Adipose tissue (tissue), 3 donors: Measurements from ENCODE around the gene DCAF17. TPM values are rescaled to one million over a fixed set of nuclear protein-coding genes. Genes with fewer than 3 reads are reported as not detected.
A peak's percentile ranks its signal among the peaks of the same experiment; 100 is the strongest.

Source experiments
- H3K27ac ChIP-seq: one replicate; pipeline ENCODE4 v1.5.1; 2013; ENCODE audit warnings: low read depth, low read length
- WGBS, 3 donors: extraction: QIAGEN DNeasy Blood & Tissue Kit; methylation state at CpG; one replicate each; pipeline ENCODE4 v1.1.7; 2013; 5-methylcytosine and 5-hydroxymethylcytosine counted together
- polyA plus RNA-seq, 3 donors: library from polyadenylated mRNA; stranded (reverse); fragments of 200-250 nt; gene quantifications; one replicate each; pipeline ENCODE4 v1.2.3, GENCODE V29; 2013
- donor health status: healthy with polysubstance abuse.
- donor health status: Bipolar disorder and iron deficiency.
- donor health status: healthy.

Gene DCAF17
- polyA plus RNA-seq, 3 donors, result 3.4 to 5.8 (median 3.7) TPM

DNA sequence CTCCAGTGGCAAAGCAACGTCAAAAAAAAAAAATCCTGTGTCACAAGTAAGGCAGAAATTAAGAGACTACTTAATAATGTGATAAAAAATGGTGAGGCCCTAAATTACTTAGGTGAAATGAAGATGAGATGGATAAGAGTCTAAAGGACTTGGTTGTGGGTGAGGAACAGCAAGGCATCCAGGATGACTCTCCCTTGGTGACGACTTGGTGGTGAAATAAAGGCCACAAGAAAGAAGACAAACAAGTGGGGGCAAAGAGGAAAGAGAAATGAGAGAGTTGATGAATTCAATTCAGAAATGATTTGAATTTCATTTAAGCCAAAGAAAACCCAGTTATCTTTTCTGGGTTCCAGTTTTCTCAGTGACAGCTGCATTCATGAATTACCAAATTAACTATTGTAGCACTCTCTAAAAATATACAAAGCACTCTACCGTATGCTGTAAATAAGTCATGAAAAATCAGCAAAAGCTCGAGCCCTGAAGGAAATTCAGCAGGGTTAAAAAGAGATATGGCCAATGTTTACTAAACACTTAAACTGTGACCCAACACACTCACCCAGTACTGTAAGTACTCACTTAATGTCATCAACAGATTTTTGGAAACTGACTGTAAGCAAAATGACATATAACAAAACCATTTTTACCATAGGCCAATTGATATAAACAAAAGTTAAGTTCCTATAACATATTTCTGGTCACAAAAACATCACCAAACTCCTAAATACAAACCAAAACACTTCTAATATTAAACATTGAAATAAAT is 1.6 kb upstream of the DCAF17 start:
- WGBS, 3 donors, result 61 to 77% (median 70%) methylated on average over 4 of the region's 4 CpGs
- no peak overlapping the region for H3K27ac ChIP-seq

DNA sequence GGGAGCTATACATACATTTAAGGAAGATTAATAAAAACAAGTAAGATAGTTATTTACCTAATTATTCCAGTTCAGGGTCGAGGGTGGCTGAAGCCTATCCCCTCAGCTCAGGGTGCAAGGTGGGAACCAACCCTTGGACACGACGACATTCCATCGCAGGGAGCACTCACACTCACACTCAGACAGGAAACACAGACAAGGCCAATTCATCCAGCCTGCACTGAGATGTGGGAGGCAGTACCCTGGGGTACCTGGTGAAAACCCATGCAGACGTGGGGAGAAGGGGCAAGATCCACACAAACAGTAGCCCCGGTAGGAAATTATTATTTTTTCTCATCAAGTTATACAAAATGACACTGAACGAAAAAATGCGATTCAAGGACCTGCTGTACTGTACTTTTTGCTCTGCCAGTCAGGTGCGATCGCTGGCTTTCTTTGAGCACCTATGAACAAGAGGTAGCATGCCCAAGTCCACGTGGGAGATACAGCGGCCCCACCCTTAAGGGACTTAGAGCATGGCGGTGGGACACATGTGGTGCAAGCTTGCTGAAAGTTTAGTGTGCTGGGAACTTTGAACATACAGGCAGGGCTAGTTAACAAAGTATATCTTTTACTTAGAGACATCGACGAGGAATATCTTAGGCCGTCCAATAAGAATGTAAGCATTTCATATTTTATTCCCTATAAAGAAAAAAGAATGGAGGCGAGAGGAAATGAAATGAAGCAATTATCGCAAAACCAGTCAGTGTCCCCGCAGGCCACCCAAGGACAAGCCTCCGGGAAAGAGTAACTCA is 860 bp upstream of the DCAF17 start:
- H3K27ac ChIP-seq, result peak overlapping the region; percentile 47
- WGBS, 3 donors, result 15 to 30% (median 28%) methylated on average over 20 of the region's 20 CpGs

DNA sequence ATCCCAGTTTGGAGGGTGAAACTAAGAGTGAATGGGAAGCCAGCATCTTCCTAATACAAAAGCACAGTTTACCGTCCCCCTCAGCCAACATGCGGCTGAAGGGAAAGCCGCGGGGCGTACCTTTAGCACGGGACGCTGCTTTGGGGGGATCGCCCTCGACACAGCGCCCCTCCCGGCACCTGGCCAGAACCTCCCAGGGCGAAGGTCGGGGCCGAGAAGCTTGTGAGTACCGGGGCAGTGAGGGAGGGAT is 338 bp upstream of the DCAF17 start, which contains the start of gene METTL8:
Gene METTL8, minus strand, starts transcription at position 228 of the 250 bp plus-strand sequence. CDS start 41,805 bp downstream, outside the sequence.
- H3K27ac ChIP-seq, result peak within 1 kb of the TSS; percentile 87
- WGBS, 3 donors, result 0% methylated on average over 15 of the region's 15 CpGs

DNA sequence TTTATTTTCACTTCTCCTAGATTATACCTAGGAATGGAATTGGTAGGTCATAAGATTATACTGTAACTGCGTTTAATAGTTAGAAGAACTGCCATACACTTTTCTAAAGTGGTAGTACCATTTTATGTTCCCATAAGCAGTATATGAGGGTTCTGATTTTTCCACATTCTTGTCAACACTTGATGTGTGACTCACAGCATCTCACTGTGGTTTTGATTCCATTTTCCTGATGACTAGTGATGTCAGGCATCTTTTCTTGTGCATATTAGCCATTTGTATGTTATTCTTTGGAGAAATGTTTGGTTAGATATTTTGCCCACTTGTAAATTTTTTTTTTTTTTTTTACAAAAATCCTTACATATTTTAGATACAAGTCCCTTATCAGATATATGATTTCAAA is 2.3 kb downstream of the DCAF17 start:
- H3K27ac ChIP-seq, result no peak overlapping the region

DNA sequence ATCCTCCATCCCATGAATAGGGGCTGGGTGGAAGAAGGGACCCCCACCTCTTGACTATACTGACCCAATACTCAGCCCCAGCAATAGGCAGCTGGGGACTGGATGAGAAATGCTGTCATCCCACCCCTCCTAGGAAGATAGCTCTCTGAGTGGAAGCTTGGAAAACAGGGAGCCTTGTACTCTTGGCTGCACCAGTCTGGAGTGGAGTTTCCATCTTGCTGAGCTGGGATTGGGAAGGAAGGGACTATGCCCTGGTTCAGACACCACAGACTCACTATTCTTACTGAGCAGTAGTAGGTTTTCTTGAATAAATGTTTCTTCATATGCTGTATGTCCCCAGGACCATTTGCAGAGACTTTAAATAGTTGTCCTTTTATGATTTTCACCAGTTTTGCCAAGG is 7.4 kb downstream of the DCAF17 start:
- H3K27ac ChIP-seq, result no peak overlapping the region

More for the DNA sequence above, 2.3 kb downstream of the DCAF17 start:
- 95 to 100% (median 97%) methylated on average over 1 of the region's 1 CpG for WGBS, 3 donors

DNA sequence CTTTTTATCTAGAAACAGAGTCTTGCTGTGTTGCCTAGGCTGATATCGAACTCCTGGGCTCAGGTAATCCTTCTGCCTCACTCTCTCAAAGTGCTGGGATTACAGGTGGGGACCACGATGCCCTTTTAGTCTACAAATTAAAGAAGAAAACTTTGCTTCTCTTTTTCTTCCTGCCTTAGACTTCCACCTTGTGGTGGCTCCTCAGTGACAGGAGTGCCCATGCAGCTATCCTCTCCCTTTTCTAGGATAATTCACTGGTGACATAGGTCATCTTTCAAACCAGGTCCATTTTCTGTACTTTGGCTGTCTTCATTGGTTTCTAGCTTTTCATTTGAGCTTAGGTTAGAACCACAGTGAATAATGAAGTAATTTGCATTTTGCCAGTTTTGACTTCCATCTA is 13.6 kb downstream of the DCAF17 start:
- WGBS, 3 donors, result 79 to 89% (median 85%) methylated on average over 2 of the region's 2 CpGs

DNA sequence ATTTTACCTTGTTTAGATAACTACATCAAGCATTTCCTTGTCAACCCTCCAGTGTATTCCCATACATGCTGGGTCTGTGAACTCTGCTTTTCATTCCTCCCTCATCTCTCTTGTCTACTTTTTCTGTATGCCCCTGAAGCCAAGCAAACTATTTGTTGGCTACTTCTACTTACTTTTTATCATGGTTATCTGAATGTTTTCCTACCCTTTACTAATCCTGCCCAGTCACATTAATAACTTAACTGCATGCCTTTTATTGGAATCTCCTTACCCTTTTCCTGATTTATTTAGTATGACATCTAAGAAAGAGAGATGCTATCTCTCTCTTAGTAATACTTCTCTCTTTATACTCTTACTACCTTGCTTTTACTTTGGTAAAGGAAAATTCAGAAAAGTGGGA is 17.0 kb downstream of the DCAF17 start:
- no peak overlapping the region for H3K27ac ChIP-seq

More for the DNA sequence above, 13.6 kb downstream of the DCAF17 start:
- no peak overlapping the region for H3K27ac ChIP-seq

DNA sequence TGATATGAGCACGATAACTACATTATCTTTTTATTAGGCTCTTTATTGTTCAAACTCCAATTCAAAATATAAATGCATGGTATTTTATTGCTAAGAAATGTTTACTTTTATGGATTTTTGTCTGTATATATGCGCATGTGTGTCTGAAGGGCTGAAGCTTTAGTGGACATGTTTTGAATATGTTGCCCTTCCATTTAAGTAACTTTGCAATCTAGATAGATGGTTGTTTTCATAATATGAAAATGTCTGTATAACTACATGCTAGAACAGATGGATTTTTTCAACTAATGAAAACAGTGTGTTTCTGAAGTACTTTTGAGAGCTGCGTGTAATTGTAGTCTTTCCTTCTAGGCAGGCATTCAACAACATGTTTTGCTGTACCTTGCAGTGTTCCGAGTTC is 18.7 kb downstream of the DCAF17 start:
- 93 to 96% (median 95%) methylated on average over 4 of the region's 4 CpGs for WGBS, 3 donors
- H3K27ac ChIP-seq, result no peak overlapping the region

DNA sequence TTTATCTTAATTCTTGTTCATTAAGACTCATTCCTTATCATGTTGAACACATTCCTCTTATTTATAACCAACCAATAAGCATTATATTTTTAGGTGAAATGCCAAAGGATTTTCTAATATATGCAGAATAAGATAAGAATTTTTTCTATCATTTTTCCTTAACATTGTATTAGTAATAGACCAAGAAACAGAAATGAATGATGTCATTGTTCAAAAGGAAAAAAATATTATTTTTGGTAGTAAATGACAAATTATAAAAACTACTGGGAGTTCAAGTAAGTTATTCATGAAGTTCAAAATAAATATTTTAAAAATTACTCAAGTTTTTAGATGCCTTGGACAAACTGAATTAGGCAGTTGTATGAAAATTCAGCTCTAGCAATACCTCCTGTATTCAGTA is 25.5 kb downstream of the DCAF17 start:
- H3K27ac ChIP-seq, result no peak overlapping the region

DNA sequence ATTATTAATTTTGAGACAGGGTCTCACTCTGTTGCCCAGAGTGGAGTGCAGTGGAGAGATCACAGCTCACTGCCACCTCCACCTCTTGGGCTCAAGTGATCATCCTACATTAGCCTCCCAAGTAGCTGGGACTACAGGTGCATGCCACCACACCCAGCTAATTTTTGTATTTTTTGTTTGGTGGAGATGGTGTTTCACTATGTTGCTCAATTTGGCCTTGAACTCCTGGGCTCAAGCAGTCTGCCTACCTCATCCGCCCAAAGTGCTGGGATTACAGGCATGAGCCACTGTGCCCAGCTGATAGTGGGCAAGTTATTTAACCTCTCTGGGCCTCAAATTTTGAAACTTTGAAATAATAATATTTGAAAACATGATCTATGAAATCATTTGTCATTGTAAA is 26.5 kb downstream of the DCAF17 start:
- 96 to 100% (median 97%) methylated on average over 1 of the region's 1 CpG for WGBS, 3 donors
- no peak overlapping the region for H3K27ac ChIP-seq

DNA sequence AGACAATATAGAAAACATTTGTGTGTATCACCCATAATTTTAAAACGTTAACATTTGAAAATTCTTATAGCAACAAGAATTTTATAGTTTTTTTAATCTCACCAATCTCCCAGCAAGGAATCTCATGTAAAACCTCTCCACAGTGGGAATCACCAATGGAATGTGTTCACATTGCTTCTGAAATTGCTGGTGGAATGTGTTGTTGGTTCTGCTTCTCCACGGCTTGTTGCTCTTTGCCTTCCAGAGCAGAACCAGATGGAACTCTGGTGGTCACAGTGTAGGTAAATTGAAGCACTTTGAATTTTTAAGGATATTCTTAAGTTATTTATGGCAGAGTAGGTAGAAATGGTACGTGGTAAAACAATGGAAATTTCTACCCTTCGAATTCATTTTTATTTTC is 35.1 kb downstream of the DCAF17 start:
- WGBS, 3 donors, result 93 to 95% (median 94%) methylated on average over 4 of the region's 4 CpGs
- H3K27ac ChIP-seq, result no peak overlapping the region

DNA sequence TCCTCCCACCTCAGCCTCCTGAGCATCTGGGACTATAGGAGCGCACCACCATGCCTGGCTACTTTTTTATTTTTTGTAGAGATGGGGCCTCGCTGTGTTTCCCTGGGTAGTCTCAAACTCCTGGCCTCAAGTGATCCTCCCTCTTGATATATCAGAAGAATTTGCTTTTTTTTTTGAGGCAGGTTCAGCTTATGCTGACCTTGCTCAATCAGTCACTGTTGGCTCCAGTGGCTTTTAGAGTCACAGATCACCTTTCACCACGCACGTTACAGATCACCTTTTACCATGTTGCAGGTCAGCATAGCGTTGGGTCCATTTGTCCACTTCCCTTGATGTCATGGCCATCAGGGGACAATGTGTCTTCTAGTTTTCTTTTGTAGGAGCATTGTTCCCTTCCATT is 36.1 kb downstream of the DCAF17 start:
- 90 to 99% (median 97%) methylated on average over 5 of the region's 5 CpGs for WGBS, 3 donors
- H3K27ac ChIP-seq, result no peak overlapping the region

DNA sequence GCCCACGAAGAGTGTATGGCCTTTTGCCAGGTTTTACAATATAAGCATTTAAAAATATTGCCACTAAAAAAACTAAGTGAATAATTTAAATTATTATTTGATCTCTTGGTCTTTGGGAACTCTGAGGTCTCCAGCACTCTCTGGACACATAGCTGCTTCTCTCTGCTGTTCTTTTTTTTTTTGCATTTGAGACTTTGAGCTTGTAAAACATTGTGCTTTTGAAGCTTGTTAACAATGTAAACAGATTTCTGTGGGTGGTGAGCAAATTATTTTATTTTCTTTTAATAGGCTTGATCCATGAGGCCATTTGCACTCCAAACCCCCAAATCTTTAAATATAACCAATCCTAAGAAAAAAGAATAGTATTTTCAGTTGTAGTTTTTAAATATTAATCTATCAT is 42.0 kb downstream of the DCAF17 start:
- H3K27ac ChIP-seq, result no peak overlapping the region
- 57 to 90% (median 77%) methylated on average over 1 of the region's 1 CpG for WGBS, 3 donors

DNA sequence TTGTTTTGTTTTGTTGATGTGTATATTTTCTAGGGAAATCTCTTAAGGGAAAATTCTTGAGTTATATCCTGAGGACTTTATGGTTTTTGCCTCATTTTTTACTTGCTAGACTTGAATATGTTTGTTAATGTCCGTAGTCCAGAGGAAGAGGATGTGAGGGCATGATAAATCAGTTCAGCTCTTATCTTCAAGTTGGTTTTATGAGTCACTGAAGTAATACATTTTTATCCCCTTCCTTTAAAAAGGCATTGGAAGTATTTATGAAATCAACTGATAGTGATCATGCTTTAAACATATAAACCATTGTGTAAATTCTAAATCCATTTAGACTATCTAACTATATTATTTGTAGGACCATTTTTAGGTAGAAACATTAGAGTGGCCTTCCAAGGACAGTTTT is 44.3 kb downstream of the DCAF17 start:
- 73 to 85% (median 75%) methylated on average over 1 of the region's 1 CpG for WGBS, 3 donors
- H3K27ac ChIP-seq, result no peak overlapping the region

DNA sequence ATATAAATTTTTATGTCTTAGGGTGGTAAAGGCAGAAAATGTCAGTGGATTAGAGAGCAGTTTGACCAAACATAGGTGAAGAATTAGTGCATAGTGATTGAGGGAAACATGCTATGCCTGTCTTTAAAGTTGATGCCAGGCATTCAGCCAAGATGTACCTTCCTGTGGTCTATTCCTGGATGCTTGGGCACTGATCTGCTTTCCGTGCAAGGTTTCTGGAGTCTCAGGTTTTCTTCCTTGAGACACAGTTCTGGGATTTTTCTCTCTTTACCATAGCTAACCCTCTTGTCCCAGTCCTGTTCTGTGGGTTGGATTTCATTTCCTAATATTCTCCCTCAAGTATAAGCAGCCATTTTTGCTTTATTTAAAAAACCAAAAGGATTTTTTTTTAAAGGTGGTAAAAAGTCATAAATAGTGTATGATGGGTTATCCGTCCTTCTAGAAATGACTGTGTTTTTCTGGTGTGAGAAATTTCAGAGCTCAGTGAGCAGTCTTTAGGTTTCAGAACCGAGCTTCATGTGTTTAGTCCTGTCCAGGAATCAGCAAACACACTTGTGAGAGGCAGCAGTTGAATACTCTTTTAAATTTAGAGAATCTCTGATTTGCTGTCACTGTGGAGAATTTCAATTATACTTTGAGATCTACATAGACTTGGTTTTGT is 45.3 kb downstream of the DCAF17 start:
- no peak overlapping the region for H3K27ac ChIP-seq
- 83 to 86% (median 85%) methylated on average over 3 of the region's 3 CpGs for WGBS, 3 donors

DNA sequence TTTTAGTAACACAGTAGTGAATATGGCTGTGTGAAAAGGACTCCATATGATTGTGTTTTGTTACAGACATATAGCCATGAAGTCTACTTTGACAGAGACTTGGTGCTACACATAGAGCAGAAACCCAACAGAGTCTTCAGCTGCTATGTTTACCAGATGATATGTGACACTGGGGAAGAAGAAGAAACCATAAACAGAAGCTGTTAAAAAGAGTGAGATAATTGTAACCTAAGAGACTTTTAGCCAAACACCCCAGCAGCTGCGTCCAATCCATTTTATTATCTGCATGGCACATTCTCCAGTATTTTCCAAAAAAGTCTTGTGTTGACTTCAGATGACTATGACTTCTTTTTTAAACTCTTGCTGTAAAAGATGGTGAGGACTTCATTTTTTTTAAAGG is 46.9 kb downstream of the DCAF17 start:
- WGBS, 3 donors, result 92 to 98% (median 97%) methylated on average over 1 of the region's 1 CpG

DNA sequence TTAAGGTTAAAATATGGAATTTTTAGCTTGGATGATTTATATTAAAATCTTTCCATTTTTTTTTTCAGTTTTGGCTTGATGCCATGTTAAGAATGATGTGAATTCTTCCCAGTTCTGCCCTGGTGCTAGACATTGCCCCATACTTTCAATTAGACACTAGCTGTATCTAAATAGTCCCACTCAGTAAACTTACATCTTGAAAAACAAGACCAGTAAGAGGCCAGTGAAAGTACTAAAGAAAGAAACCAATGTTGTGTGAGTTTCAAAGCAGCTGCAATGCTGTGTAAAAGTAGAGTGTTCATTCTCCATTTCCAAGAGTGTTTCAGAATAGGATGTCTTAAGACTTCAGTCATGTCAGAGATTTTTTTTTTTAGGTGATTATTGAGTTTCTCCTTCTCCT is 48.3 kb downstream of the DCAF17 start:
- H3K27ac ChIP-seq, result no peak overlapping the region

More for the DNA sequence above, 46.9 kb downstream of the DCAF17 start:
- H3K27ac ChIP-seq, result no peak overlapping the region

DNA sequence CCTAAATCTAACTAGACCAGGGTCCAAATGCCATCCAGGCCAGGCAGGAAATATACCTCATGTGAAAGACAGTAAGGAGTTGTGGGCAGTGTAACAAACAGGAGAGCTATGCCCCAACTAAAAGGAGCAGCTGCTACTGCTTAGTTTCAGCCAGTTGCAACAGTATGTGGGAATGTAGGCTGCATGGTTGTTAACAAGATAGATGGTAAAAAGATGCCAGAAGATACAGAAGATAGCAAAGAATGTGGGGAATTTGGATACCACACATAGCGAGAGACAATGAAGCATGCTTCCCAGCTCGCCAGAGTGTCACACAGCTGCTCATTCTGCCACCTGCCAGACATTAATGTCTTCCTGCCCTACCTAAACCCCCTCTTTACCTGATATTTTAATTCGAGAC is 48.9 kb downstream of the DCAF17 start:
- H3K27ac ChIP-seq, result no peak overlapping the region
- 89 to 92% (median 92%) methylated on average over 3 of the region's 3 CpGs for WGBS, 3 donors

DNA sequence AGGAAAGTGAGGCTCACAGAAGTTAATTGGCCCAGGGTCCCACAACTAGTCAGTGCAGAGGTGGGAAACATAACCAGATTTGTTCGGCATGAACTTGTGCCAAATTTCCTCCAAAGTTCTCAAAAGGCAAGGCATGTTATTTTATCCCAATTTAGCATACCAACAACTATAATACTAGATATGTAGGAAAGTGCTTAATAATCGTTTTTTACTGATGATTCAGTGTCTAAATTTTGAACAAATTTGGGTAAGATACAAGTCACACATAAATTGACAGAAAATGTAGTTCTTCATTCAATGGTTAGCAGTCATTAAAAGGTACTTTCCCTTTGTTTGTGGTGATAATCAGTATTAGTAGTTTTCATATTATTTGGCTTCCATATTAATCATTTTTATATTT is 49.8 kb downstream of the DCAF17 start:
- 81 to 83% (median 82%) methylated on average over 2 of the region's 2 CpGs for WGBS, 3 donors
- H3K27ac ChIP-seq, result no peak overlapping the region

DNA sequence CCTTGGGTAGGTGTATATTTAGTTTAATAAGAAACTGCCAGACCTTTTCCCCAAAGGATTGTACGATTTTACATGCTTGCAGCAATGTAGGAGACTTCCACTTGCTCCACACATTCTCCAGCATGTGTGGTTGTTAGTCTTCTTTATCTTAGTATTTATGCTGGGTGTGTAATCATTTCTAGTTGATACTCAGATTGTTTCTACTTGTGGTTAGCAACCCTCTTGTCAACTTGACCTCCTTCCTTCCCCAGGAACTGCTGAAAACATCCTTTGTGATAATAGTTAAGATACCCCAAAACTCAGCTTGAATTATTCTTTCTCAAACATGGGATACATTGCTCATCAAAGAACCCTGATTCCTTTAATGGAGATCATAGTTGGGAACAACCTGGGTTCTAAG is 51.1 kb downstream of the DCAF17 start:
- 58 to 89% (median 80%) methylated on average over 1 of the region's 1 CpG for WGBS, 3 donors
- H3K27ac ChIP-seq, result no peak overlapping the region
